Measurements from ENCODE around the gene SAMD1. TPM values are rescaled to one million over a fixed set of nuclear protein-coding genes. Genes with fewer than 3 reads are reported as not detected.

SAMD1 gene
- total and polyA plus RNA-seq, 2 of the 13 experiments (the other 11 are each of a cell fraction or from before 2014, with no cell fraction given), result 17.5 to 45.0 TPM

GRCh38 chr19:14059652-14060155 is 30.8 kb downstream of the SAMD1 start:
- ChIA-PET POLR2A (interaction anchor here (1.2 to 5.7 kb wide), 6 partner anchors 8 to 53 kb away, joined by 3 to 62 read pairs (median 4); partner anchors contain the start of genes MISP3 and RFX1), CTCF (ENCODE audit: low intra/inter-chr PET ratio, low total read pairs) (interaction anchor here (2.3 kb wide), 1 partner anchor 14 kb away, joined by 15 read pairs; the partner anchor contains the start of gene MISP3)
- H3K9ac ChIP-seq (ENCODE audit: insufficient read depth, low read depth, low read length), result peak overlapping the region; percentile 10; the same call in 1 of the 2 replicates
- peak overlapping the region in 1 of 3 experiments; percentile 24; a peak in 2 of 6 replicates for H3K4me3 ChIP-seq (replicated peaks in 1 of 3; ENCODE audit: insufficient read depth in 1 of 3, low read depth in 2 of 3, low read length in 3 of 3)
- no peaks in the 10 kb centered on the region for H4K20me1 ChIP-seq (ENCODE audit: insufficient read depth, low read length)
- H3K27me3 ChIP-seq (ENCODE audit: control insufficient read depth in 1 of 2, insufficient read depth in 2 of 2, low read length in 2 of 2), result no peaks in the 10 kb centered on the region
- DNase-seq (ENCODE audit: low spot score) (peak; percentile 87), FAIRE-seq (peak; percentile 98), ATAC-seq (peak; percentile 74)
- WGBS (ENCODE audit: low lambda C conversion rate), result 0% methylated on average over 4 of the region's 8 CpGs
- H3K9me3 ChIP-seq (ENCODE audit: low read length), result no peaks in the 10 kb centered on the region
- H3K36me3 ChIP-seq (replicated peaks in 1 of 2; ENCODE audit: control insufficient read depth in 1 of 2, insufficient read depth in 2 of 2, low read length in 2 of 2), result no peaks in the 10 kb centered on the region
- H2AFZ ChIP-seq (ENCODE audit: low read length), result no peak overlapping the region
- in situ Hi-C loops (cut with HindIII; ENCODE audit: extremely low pct_ligation_motif_present, low pct_unique_long_range_greater_than_20kb), result loop anchor here (25.0 kb wide), 1 partner anchor 297 kb away; the partner anchor contains the start of genes C19orf53 and MRI1
- intact Hi-C loops (cut with micrococcal nuclease; ENCODE audit: unreplicated experiment), result no loop called here
- H3K27ac ChIP-seq (ENCODE audit: extremely low read length, insufficient read depth, low read length), result peak overlapping the region; percentile 81
- H3K79me2 ChIP-seq (ENCODE audit: insufficient read depth, low read length), result no peaks in the 10 kb centered on the region
- no TSS peak for BruUV-seq (replicated peaks)
- peaks cover 39% of the 10 kb centered on the region for H3K4me1 ChIP-seq (ENCODE audit: insufficient read depth, low read length)
- peak overlapping the region; percentile 71 for H3K4me2 ChIP-seq (ENCODE audit: low read depth, low read length)
- TF ChIP-seq TBL1XR1 (IDR thresholded peaks at IDR 0.05; ENCODE audit: borderline replicate concordance, low read length, partially characterized antibody) (peak; percentile 43), ZNF281 (CRISPR knock-in tag; IDR thresholded peaks at IDR 0.05; ENCODE audit: borderline replicate concordance) (peak; percentile 93), GABPA (IDR thresholded peaks at IDR 0.05; ENCODE audit: low read depth, low read length) (no peak), GABPA (CRISPR knock-in tag; IDR thresholded peaks at IDR 0.05; ENCODE audit: low read depth) (0 out of 2 replicates have a peak, but pooled peaks have one; percentile 16), RFX3 (CRISPR knock-in tag; IDR thresholded peaks at IDR 0.05) (peak; percentile 93), MAX (IDR thresholded peaks at IDR 0.05) (peak; percentile 92), ZMYM4 (CRISPR knock-in tag; IDR thresholded peaks at IDR 0.05) (peak; percentile 30; the same call in 1 of the 2 replicates), ZBTB1 (CRISPR knock-in tag; IDR thresholded peaks at IDR 0.05; ENCODE audit: borderline replicate concordance) (no peak), TCF7 (IDR thresholded peaks at IDR 0.05; ENCODE audit: low read depth) (no peak), ASH2L (IDR thresholded peaks at IDR 0.05; ENCODE audit: insufficient read length, low read depth, low read length) (peak; percentile 93), KDM5A (IDR thresholded peaks at IDR 0.05; ENCODE audit: borderline replicate concordance, low read length) (no peak), CTCF (CRISPR knock-in tag; IDR thresholded peaks at IDR 0.05) (peak; percentile 20; the same call in 1 of the 2 replicates), MXI1 (IDR thresholded peaks at IDR 0.05; ENCODE audit: borderline replicate concordance, low read depth, low read length) (peak; percentile 69; the same call in 1 of the 3 replicates), ZBTB14 (CRISPR knock-in tag; IDR thresholded peaks at IDR 0.05) (no peak), SKI (IDR thresholded peaks at IDR 0.05; ENCODE audit: partially characterized antibody) (peak; percentile 38), REPIN1 (CRISPR knock-in tag; IDR thresholded peaks at IDR 0.05; ENCODE audit: borderline replicate concordance, low read depth) (peak; percentile 16; the same call in 1 of the 2 replicates), ZNF350 (CRISPR knock-in tag; IDR thresholded peaks at IDR 0.05; ENCODE audit: borderline replicate concordance, low read depth) (peak; percentile 39; the same call in 1 of the 2 replicates), HES4 (CRISPR knock-in tag; IDR thresholded peaks at IDR 0.05; ENCODE audit: borderline replicate concordance) (no peak), ZNF230 (CRISPR knock-in tag; IDR thresholded peaks at IDR 0.05) (no peak)
